Mammary epithelial cell (primary cell): ENCODE results near the gene CACNA1D.

ENCODE experiments used
- CTCF ChIP-seq, 2 donors: IDR thresholded peaks in 1 of 2; conservative IDR thresholded peaks in 1 of 2; 2 replicates each; pipeline ENCODE4 v1.5.1; 2011 to 2012; ENCODE audit warnings: inconsistent platforms in 2 of 2, low read length in 2 of 2, mild to moderate bottlenecking in 2 of 2, control low read depth in 1 of 2, low read depth in 1 of 2; ENCODE audit not compliant: insufficient read depth in 1 of 2; ENCODE audit errors: extremely low read depth in 1 of 2
- EZH2 ChIP-seq: IDR thresholded peaks from 2 replicates; pipeline ENCODE4 v1.6.1; 2012; ENCODE audit warnings: low read length, inconsistent platforms, borderline replicate concordance

GRCh38 chr3:53534216-53534615, 39.8 kb downstream of the CACNA1D start:
- TF ChIP-seq CTCF (conservative IDR thresholded peaks at IDR 0.05 in 1 of 2, IDR thresholded peaks at IDR 0.05 in 1 of 2; ENCODE audit: extremely low read depth in 1 of 2, insufficient read depth in 1 of 2, low read depth in 1 of 2, low read length in 2 of 2) (no peak), EZH2 (no peak)
